HG03045 (cell line): ENCODE measurements around the gene ILKAP.

Experiments used
- ATAC-seq: cut with Tn5 transposase; IDR thresholded peaks from one replicate; pipeline ENCODE4 v1.9.1; 2021; ENCODE audit warnings: mild to moderate bottlenecking, moderate library complexity; ENCODE audit not compliant: unreplicated experiment

Gene ILKAP

GRCh38 chr2:238152771-238153688, 50.5 kb downstream of the ILKAP start:
- ATAC-seq = no peak

GRCh38 chr2:238151628-238152235, 51.8 kb downstream of the ILKAP start:
- no peak for ATAC-seq

- ATAC-seq = no peak
Measured at GRCh38 chr2:238151205-238151604, 52.3 kb downstream of the ILKAP start.

GRCh38 chr2:238150686-238151085, 52.8 kb downstream of the ILKAP start:
- ATAC-seq = no peak

- ATAC-seq = no peak
Measured at GRCh38 chr2:238149841-238150572, 53.5 kb downstream of the ILKAP start.

GRCh38 chr2:238148981-238149380, 54.5 kb downstream of the ILKAP start:
- ATAC-seq = no peak

GRCh38 chr2:238146884-238147544, 56.5 kb downstream of the ILKAP start:
- ATAC-seq = no peak

GRCh38 chr2:238145851-238146250, 57.6 kb downstream of the ILKAP start:
- no peak for ATAC-seq

- ATAC-seq = no peak
Measured at GRCh38 chr2:238145046-238145445, 58.4 kb downstream of the ILKAP start.

GRCh38 chr2:238144262-238144661, 59.2 kb downstream of the ILKAP start:
- ATAC-seq = no peak

GRCh38 chr2:238143239-238143951, 60.1 kb downstream of the ILKAP start:
- ATAC-seq = no peak

GRCh38 chr2:238142382-238143205, 60.9 kb downstream of the ILKAP start:
- no peak for ATAC-seq

GRCh38 chr2:238141541-238142318, 61.8 kb downstream of the ILKAP start:
- ATAC-seq = no peak

GRCh38 chr2:238140721-238141540, 62.6 kb downstream of the ILKAP start:
- no peak for ATAC-seq

GRCh38 chr2:238140040-238140439, 63.5 kb downstream of the ILKAP start:
- ATAC-seq = no peak

- no peak for ATAC-seq
Measured at GRCh38 chr2:238139196-238140039, 64.1 kb downstream of the ILKAP start.
